Limb (tissue), 2 donors: ENCODE data around the gene MCC.
"Not testable (repeated sequence)": the region's sequence is repeated elsewhere in the genome, so short reads cannot be mapped to it uniquely, and the experiment has no call there.

Experiments
- DNase-seq, 2 donors: peaks; one replicate each; pipeline ENCODE4 v3.0.0-alpha.2; 2016; ENCODE audit errors: extremely low spot score in 2 of 2

MCC gene

DNA sequence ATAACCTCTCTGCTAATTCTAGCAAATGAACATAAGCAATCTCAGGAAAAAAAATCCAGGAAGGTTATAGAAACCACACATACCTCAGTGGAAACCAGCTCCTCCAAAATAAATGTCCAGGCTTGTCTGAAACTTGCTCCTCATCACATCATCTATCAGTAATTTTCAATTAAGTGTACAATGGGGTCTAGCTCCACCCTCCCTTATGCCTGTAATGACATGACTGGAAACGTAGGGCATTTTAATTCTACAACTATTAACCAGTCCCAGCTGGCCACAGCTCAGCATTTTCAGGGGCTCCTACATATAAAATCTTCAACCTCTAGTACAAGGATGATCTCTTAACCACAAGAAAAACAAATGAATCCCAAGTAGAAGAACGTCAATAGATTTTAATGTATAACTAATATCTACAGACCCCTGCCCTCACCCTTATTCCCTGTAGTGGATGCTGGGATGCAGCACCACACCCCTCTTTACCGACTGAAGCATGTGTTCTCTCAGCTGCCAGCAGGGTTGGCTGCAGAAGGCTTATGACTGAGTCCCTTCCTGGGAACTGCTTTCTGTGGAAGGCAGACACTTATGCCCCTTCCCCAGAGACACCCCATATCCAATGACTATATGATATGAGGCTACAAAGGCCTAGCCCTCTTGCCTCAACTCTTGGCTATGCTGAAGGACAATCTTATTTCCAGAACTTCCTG lies 60.2 kb downstream of the MCC start:
- no peak for DNase-seq

DNA sequence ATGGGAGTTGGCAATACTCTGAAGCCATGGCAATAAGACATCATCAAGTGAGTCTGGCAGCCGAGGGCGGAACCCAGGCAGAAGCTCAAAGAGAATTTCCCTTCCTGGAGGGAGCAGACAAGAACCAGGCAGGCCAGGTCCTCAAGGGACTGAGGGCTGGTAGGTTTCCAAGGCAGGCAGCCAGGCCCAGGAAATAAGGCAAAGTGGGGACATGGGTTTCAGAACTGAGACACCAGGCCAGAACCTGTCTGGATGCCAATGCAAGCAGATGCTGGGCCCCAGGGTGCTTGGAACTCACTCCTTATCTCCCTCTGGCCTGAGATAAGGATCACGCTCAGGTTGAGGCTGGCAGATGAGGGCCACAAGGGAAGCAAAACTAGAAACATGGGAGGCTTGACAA lies 62.3 kb downstream of the MCC start:
- DNase-seq = no peak

DNA sequence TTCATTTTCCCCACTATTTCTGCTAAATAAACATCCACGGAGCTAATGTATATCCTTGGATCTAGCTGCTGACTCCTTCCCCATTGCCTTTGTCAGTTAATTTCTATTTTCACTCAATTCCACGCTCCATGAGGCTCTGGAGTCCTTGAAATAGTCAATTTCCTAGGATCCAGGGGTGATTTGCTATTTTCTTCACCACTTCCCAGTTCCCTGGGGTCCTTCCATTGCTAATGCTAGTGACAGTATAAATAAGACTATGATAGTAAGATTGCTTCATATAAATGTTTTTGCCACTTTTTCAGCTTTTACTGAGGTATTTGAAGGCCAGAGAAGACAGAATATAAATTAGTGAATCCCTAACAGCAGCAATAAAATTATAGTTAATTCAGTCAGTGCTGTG lies 66.6 kb downstream of the MCC start:
- no peak for DNase-seq

GRCh38 chr5:113405530-113405929 lies 82.7 kb downstream of the MCC start:
- no peak for DNase-seq

GRCh38 chr5:113404269-113404668 lies 84.0 kb downstream of the MCC start:
- DNase-seq = no peak

DNA sequence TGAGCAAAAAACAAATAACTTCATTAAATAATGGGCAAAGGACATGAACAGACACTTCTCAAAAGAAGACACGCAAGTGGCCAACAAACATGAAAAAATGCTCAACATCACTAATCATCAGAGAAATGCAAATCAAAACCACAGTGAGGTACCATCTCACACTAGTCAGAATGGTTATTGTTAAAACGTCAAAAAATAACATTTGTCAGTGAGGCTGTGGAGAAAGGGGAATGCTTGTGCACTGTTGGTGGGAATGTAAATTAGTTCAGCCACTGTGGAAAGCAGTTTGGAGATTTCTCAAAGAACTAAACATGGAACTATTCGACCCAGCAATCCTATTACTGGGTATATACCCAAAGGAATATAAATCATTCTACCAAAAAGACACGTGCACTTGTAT lies 90.3 kb downstream of the MCC start:
- DNase-seq = not testable (repeated sequence)

DNA sequence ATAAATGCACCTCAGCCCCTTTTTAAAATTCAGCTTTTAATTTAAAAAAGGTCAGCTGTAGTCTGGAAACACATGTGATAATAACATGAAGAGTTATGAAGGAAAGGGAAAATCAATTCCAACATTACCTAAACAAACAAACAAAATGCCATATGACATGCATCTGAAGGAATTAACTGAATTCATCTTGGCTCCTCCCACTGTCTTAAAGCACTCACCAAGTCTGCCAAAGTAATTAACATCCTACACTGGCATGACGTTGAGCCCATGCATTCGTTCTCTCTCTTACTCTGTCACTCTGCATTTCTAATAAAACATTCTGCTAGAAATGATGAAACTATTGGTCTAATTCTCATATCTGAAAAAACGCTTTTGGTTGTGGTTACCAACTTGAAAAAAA lies 91.2 kb downstream of the MCC start:
- no peak for DNase-seq

DNA sequence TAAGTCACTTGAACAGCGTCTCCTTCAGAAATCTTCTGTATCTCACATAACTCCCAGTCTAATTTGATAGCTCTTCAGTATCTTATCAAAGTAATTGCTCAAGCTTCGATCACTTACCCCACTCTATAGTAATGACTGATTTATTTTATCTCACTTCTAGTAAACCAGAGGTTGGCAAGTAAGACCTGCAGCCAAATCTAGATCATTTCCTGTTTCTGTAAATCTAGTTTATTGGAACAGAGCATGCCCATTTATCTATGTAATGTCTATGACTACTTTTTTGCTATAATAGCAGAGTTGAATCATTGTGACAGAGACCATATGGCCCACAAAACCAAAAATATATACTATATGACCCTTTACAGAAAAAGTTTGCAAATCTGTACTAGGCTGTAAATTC lies 93.6 kb downstream of the MCC start:
- DNase-seq = no peak

GRCh38 chr5:113390224-113390623 lies 98.0 kb downstream of the MCC start:
- no peak for DNase-seq

DNA sequence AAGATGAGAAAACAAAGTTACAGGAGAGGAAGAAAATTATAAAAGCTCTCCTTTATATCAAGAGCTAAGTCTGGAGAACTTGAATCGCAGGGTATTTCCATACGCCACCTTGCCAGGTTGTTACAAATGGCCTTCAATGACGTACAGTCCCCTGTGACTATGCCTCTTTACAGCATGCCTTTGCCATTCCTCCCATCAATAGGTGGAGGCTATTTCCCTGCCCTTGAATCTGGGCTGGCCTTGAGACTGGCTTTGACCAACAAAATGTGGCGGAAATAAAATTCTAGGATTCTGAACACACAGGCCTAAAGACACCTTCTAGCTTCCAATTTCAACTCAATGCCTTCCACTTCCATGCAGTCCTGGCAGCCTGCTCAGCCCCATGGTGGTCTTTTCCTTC lies 99.1 kb downstream of the MCC start:
- no peak for DNase-seq

- DNase-seq = no peak
Observed at GRCh38 chr5:113387844-113388243, 100.4 kb downstream of the MCC start.

GRCh38 chr5:113384782-113385285 lies 103.4 kb downstream of the MCC start:
- no peak for DNase-seq

GRCh38 chr5:113382731-113383130 lies 105.5 kb downstream of the MCC start:
- no peak for DNase-seq

DNA sequence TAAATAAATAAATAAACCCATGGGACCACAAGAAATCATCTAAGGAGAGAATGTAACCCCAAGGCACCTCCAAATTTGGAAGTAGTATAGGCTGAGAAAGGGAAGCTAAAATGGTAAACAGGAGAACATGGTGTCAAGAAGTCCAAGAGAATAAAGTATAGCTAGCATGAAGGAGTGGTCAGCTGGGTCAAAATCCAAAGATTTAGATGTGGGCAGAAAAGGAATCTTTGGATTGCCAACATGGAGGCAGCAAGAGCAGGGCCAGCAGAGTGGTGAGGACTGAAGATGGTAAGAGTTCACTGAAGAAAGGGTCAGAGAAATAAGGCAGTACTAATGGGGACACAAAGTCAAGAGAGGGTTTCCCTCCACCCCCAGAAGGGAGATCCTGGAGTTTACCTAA lies 106.5 kb downstream of the MCC start:
- DNase-seq = no peak

DNA sequence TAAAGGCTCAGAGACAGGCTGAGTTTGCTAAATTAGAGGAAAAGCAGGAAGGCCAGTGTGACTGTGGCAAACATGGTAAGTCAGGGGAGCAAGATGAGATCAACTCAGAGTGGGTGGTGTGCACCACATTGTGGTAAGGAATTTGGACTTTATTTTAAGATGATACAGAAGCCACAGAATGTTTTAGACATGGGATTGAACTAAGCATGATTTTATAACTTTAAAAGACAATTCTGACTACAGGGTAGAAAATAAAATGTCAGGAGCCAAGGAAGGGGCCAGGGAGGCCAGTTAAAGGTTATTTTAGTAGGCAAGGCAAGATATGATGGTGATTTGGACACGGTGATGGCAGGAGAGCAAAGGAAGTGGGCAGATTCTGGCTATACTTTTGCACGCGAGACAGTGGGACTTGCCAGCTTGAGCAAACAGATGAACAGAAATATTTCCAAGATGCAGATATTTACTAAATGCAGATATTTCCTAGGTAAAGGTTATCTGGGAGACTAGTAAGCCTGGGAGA lies 107.4 kb downstream of the MCC start:
- no peak for DNase-seq

DNA sequence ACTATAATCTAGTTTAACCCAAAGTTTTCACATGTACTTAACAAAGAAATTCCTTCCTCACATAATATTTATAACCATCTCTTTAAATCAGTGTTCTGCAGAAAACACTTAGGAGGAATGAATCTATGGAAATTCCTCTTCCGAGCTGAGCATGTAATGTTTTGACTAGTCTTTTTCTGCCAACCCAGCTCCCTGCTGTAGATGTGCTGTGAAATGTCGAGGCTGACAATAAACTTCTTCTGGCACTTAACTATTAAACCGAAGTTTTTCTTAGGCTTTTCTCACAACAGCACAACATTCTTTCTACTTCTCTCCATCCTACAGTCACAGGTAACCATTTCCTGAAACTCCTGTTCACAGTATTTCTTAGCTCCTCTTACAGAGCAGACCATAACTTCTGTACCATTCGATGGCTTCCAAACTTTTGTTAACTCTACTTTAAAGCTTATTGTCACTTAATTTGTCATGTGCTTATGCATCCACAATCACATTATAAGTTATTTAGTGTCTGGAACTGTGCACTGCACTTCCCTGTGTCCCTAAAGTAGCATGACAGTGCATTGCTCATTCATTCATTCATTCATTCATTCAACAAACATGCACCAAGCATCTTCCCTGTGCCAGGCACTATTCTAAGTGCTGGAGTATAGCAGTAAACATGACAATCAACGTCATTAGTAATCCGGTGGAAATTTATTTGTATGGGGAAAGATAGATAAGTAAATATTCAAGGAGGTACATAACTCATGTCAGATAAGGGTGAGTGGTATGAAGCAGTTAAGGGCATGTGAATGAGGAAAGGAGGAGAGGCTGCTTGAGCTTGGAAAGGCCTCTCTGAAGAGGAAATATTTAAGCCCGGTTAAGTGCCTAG lies 108.1 kb downstream of the MCC start:
- DNase-seq = no peak

GRCh38 chr5:113378959-113379541 lies 109.2 kb downstream of the MCC start:
- peak; percentile 50 to 68 for DNase-seq

- no peak for DNase-seq
Observed at GRCh38 chr5:113378514-113378913, 109.7 kb downstream of the MCC start.

- no peak for DNase-seq
Observed at GRCh38 chr5:113378081-113378480, 110.2 kb downstream of the MCC start.

- DNase-seq = no peak
Observed at GRCh38 chr5:113376640-113377039, 111.6 kb downstream of the MCC start.

GRCh38 chr5:113375480-113376060 lies 112.7 kb downstream of the MCC start:
- no peak for DNase-seq

GRCh38 chr5:113373426-113373825 lies 114.8 kb downstream of the MCC start:
- DNase-seq = no peak
